ENCODE results near the gene COG7.

- TF ChIP-seq, protein P1, sequence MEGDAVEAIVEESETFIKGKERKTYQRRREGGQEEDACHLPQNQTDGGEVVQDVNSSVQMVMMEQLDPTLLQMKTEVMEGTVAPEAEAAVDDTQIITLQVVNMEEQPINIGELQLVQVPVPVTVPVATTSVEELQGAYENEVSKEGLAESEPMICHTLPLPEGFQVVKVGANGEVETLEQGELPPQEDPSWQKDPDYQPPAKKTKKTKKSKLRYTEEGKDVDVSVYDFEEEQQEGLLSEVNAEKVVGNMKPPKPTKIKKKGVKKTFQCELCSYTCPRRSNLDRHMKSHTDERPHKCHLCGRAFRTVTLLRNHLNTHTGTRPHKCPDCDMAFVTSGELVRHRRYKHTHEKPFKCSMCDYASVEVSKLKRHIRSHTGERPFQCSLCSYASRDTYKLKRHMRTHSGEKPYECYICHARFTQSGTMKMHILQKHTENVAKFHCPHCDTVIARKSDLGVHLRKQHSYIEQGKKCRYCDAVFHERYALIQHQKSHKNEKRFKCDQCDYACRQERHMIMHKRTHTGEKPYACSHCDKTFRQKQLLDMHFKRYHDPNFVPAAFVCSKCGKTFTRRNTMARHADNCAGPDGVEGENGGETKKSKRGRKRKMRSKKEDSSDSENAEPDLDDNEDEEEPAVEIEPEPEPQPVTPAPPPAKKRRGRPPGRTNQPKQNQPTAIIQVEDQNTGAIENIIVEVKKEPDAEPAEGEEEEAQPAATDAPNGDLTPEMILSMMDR (IDR thresholded peaks at IDR 0.05) = no peak
- no peak for TF ChIP-seq POLR2A (IDR thresholded peaks at IDR 0.05)
Measured at GRCh38 chr16:23485257-23485614, 32.2 kb upstream of the COG7 start.

Measured in body of pancreas (tissue), 4 donors.